GM12873 (cell line): ENCODE data around the gene PNISR.
A peak's percentile ranks its signal among the peaks of the same experiment; 100 is the strongest.

Experiments
- CTCF ChIP-seq: IDR thresholded peaks from 2 replicates; pipeline ENCODE4 v1.5.1; 2012; ENCODE audit warnings: low read depth, mild to moderate bottlenecking, moderate library complexity, low read length, control low read depth; ENCODE audit not compliant: insufficient read depth; ENCODE audit errors: missing control alignments

The PNISR gene

GRCh38 chr6:99434702-99435530 lies 9.8 kb upstream of the PNISR start:
- TF ChIP-seq CTCF = peak; percentile 33

GRCh38 chr6:99432877-99433276 lies 7.8 kb upstream of the PNISR start:
- TF ChIP-seq CTCF = no peak

- TF ChIP-seq CTCF = no peak
Observed at GRCh38 chr6:99431901-99432300, 6.8 kb upstream of the PNISR start.

GRCh38 chr6:99427988-99428387 lies 2.9 kb upstream of the PNISR start:
- TF ChIP-seq CTCF = no peak

- TF ChIP-seq CTCF = no peak
Observed at GRCh38 chr6:99426451-99426757, 1.3 kb upstream of the PNISR start.

GRCh38 chr6:99425647-99426450 lies 741 bp upstream of the PNISR start:
- peak; percentile 68 for TF ChIP-seq CTCF

GRCh38 chr6:99424022-99424421 lies 1.1 kb downstream of the PNISR start:
- TF ChIP-seq CTCF = no peak
